HCT116 (cell line): Measurements from ENCODE around the gene OPCML.

Experiments used
- CEBPB ChIP-seq: IDR thresholded peaks from 2 replicates; pipeline ENCODE4 v1.6.1; 2012; ENCODE audit warnings: low read depth
- EGR1 ChIP-seq: IDR thresholded peaks from 2 replicates; pipeline ENCODE4 v1.6.1; 2012; ENCODE audit warnings: low read depth
- EZH2 ChIP-seq: fragments of 200-600 bp; sonication (generic); IDR thresholded peaks from 2 replicates; pipeline ENCODE4 v1.6.1; 2017; ENCODE audit warnings: antibody characterized with exemption, mixed run types
- EZH2phosphoT487 ChIP-seq: fragments of 200-600 bp; IDR thresholded peaks from 2 replicates; pipeline ENCODE4 v1.6.1; 2018; ENCODE audit warnings: antibody characterized with exemption, borderline replicate concordance
- JUND ChIP-seq: IDR thresholded peaks from 2 replicates; pipeline ENCODE4 v1.6.1; 2012
- SP1 ChIP-seq: IDR thresholded peaks from 2 replicates; pipeline ENCODE4 v1.6.1; 2012; ENCODE audit warnings: low read depth
- TCF7L2 ChIP-seq: IDR thresholded peaks from 2 replicates; pipeline ENCODE4 v1.7.0; 2011; ENCODE audit warnings: borderline replicate concordance, inconsistent platforms; ENCODE audit not compliant: insufficient read depth, insufficient read length; ENCODE audit errors: extremely low read depth
- YY1 ChIP-seq: IDR thresholded peaks from 2 replicates; pipeline ENCODE4 v1.6.1; 2011; ENCODE audit warnings: low read length, low read depth, moderate library complexity, mild to moderate bottlenecking; ENCODE audit not compliant: insufficient replicate concordance; ENCODE audit errors: extremely low read depth
- ZNF274 ChIP-seq: fragments of 200-500 bp; sonication (Bioruptor generic); IDR thresholded peaks from 2 replicates; pipeline ENCODE4 v1.6.1; 2014; ENCODE audit warnings: mild to moderate bottlenecking, low read depth, low read length, inconsistent platforms
- TF ChIP-seq, protein P1 (sequence below), 3 experiments: fragments of 200-600 bp in 1 of 3; sonication (generic) in 1 of 3; IDR thresholded peaks in 2 of 3; conservative IDR thresholded peaks in 1 of 3; 2 replicates each; pipeline ENCODE4 v1.5.1; 2012 to 2017; ENCODE audit warnings: low read depth in 2 of 3, low read length in 2 of 3, antibody characterized with exemption in 1 of 3, borderline replicate concordance in 1 of 3, control low read depth in 1 of 3, mild to moderate bottlenecking in 1 of 3, mixed read lengths in 1 of 3, mixed run types in 1 of 3, moderate library complexity in 1 of 3; ENCODE audit not compliant: insufficient read depth in 1 of 3

GRCh38 chr11:133547808-133548494 is 15.7 kb upstream of the OPCML start:
- no peak for TF ChIP-seq ZNF274
- TF ChIP-seq EZH2 = no peak
- TF ChIP-seq SP1 = no peak
- TF ChIP-seq EGR1 = no peak
- TF ChIP-seq JUND = no peak
- TF ChIP-seq, protein P1, sequence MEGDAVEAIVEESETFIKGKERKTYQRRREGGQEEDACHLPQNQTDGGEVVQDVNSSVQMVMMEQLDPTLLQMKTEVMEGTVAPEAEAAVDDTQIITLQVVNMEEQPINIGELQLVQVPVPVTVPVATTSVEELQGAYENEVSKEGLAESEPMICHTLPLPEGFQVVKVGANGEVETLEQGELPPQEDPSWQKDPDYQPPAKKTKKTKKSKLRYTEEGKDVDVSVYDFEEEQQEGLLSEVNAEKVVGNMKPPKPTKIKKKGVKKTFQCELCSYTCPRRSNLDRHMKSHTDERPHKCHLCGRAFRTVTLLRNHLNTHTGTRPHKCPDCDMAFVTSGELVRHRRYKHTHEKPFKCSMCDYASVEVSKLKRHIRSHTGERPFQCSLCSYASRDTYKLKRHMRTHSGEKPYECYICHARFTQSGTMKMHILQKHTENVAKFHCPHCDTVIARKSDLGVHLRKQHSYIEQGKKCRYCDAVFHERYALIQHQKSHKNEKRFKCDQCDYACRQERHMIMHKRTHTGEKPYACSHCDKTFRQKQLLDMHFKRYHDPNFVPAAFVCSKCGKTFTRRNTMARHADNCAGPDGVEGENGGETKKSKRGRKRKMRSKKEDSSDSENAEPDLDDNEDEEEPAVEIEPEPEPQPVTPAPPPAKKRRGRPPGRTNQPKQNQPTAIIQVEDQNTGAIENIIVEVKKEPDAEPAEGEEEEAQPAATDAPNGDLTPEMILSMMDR (IDR thresholded peaks at IDR 0.05 in 2 of 3, conservative IDR thresholded peaks at IDR 0.05 in 1 of 3; ENCODE audit: borderline replicate concordance in 1 of 3, insufficient read depth in 1 of 3, low read depth in 2 of 3, low read length in 2 of 3) = no peak
- TF ChIP-seq EZH2phosphoT487 = no peak
- no peak for TF ChIP-seq CEBPB
- no peak for TF ChIP-seq YY1
- TF ChIP-seq TCF7L2 = no peak
